Adrenal gland (tissue), 12 donors: Measurements from ENCODE around the gene GNS. TPM values are rescaled to one million over a fixed set of nuclear protein-coding genes. Genes with fewer than 3 reads are reported as not detected.

ENCODE experiments used
- DNase-seq, 7 donors: peaks; one replicate each; pipeline ENCODE4 v3.0.0-alpha.2; 2019 to 2020
- H3K27ac ChIP-seq, 5 donors: fragments of 200-600 bp; sonication (generic) in 4 of 5; 1 replicate in 3 of 5; 2 replicates in 2 of 5; pipeline versions ENCODE4 v1.5.1 to v1.8.0; 2016 to 2020; ENCODE audit warnings: mild to moderate bottlenecking in 1 of 5
- H3K27me3 ChIP-seq: fragments of 200-600 bp; 2 replicates; pipeline ENCODE4 v1.8.0; 2021
- H3K36me3 ChIP-seq, 2 donors: fragments of 200-600 bp; replicated peaks in 1 of 2; 1 replicate in 1 of 2; 2 replicates in 1 of 2; pipeline versions ENCODE4 v1.5.1 to v1.8.0; 2018 to 2022
- H3K4me1 ChIP-seq, 2 donors: fragments of 200-600 bp; replicated peaks in 1 of 2; 1 replicate in 1 of 2; 2 replicates in 1 of 2; pipeline versions ENCODE4 v1.5.1 to v1.8.0; 2018 to 2021
- H3K4me3 ChIP-seq, 4 donors: fragments of 200-600 bp; sonication (generic) in 3 of 4; one replicate each; pipeline ENCODE4 v1.5.1; 2016 to 2018
- H3K9me3 ChIP-seq, 3 donors: fragments of 200-600 bp; sonication (generic) in 1 of 3; replicated peaks in 1 of 3; 1 replicate in 2 of 3; 2 replicates in 1 of 3; pipeline versions ENCODE4 v1.5.1 to v1.8.0; 2016 to 2021
- POLR2A ChIP-seq, 2 donors: fragments of 450-650 bp; IDR thresholded peaks; one replicate each; pipeline ENCODE4 v1.6.1; 2017; ENCODE audit warnings: antibody characterized with exemption in 2 of 2, mild to moderate bottlenecking in 2 of 2, moderate library complexity in 1 of 2
- WGBS, 4 donors: extraction: QIAGEN DNeasy Blood & Tissue Kit in 2 of 4; methylation state at CpG; one replicate each; pipeline versions ENCODE4 v1.1.5 to v1.1.7; 2013 to 2017; 5-methylcytosine and 5-hydroxymethylcytosine counted together
- intact Hi-C, 2 donors: fragments of 100-400 bp; cut with DNase I; formaldehyde crosslinking; loops; one replicate each; pipeline versions ENCODE4 v1.14.1 to v1.15.0; 2022 to 2023
- polyA plus RNA-seq, 3 donors: library from polyadenylated mRNA; stranded (reverse); fragments of 200-250 nt in 2 of 3; fragments of 350-450 nt in 1 of 3; fragmentation: Illumina TruSeq in 1 of 3; extraction: RNeasy Lipid Tissue Mini Kit (QIAGEN cat#74804) in 1 of 3; gene quantifications; one replicate each; pipeline ENCODE4 v1.2.3, GENCODE V29; 2013 to 2014
- total RNA-seq, 9 donors: library from RNA; depleted of rRNA in 4 of 9; stranded (reverse); fragments of >200 nt in 4 of 9; fragments of 120-200 nt in 1 of 9; fragmentation: NEBNext Ultra II Directional in 1 of 9; extraction: Animal tissue kit (Norgen Biotek cat#: 25700) in 1 of 9; gene quantifications; one replicate each; pipeline versions ENCODE4 v1.1.0 to v1.2.4, GENCODE V29; 2013 to 2023
- TF ChIP-seq, protein P1 (sequence below), 6 experiments: fragments of 450-650 bp in 4 of 6; fragments of 200-600 bp in 2 of 6; sonication (generic) in 1 of 6; IDR thresholded peaks; 1 replicate in 5 of 6; 2 replicates in 1 of 6; pipeline versions ENCODE4 v1.5.1 to v1.8.0; 2016 to 2021; ENCODE audit warnings: antibody characterized with exemption in 6 of 6, mild to moderate bottlenecking in 2 of 6, moderate library complexity in 1 of 6
- donor health status: healthy with polysubstance abuse.
- donor health status: Bipolar disorder and iron deficiency.
- donor health status: DM: yes; HTN: yes; CAD: no.
- donor health status: DM: no; HTN: no; CAD: no.
- donor health status: DM: no; HTN: no; CAD: no.
- donor health status: DM: yes; HTN: yes; CAD: no.

GNS gene
- total and polyA plus RNA-seq, 12 donors: 44.3 to 647 (median 567) TPM

GRCh38 chr12:64736771-64737170, 22.4 kb downstream of the GNS start:
- Histone ChIP-seq H3K36me3 (peaks cover 0 to 78% of the 10 kb centered on the region in 2 donors), H3K27ac (no peak overlapping the region), H3K27me3 (no peaks in the 10 kb centered on the region), H3K9me3 (no peaks in the 10 kb centered on the region), H3K4me1 (peaks cover 25 to 36% of the 10 kb centered on the region in 2 donors), H3K4me3 (no peak overlapping the region)
- TF ChIP-seq, protein P1, sequence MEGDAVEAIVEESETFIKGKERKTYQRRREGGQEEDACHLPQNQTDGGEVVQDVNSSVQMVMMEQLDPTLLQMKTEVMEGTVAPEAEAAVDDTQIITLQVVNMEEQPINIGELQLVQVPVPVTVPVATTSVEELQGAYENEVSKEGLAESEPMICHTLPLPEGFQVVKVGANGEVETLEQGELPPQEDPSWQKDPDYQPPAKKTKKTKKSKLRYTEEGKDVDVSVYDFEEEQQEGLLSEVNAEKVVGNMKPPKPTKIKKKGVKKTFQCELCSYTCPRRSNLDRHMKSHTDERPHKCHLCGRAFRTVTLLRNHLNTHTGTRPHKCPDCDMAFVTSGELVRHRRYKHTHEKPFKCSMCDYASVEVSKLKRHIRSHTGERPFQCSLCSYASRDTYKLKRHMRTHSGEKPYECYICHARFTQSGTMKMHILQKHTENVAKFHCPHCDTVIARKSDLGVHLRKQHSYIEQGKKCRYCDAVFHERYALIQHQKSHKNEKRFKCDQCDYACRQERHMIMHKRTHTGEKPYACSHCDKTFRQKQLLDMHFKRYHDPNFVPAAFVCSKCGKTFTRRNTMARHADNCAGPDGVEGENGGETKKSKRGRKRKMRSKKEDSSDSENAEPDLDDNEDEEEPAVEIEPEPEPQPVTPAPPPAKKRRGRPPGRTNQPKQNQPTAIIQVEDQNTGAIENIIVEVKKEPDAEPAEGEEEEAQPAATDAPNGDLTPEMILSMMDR (IDR thresholded peaks at IDR 0.05): no peak
- no peak for TF ChIP-seq POLR2A (IDR thresholded peaks at IDR 0.05)
- DNase-seq: no peak
- intact Hi-C loops: no loop called here
- 63 to 72% (median 71%) methylated on average over 1 of the region's 1 CpG for WGBS, 4 donors

- DNase-seq: no peak
- TF ChIP-seq, protein P1 (IDR thresholded peaks at IDR 0.05): no peak
- no peak for TF ChIP-seq POLR2A (IDR thresholded peaks at IDR 0.05)
- Histone ChIP-seq H3K4me1 (peaks cover 33 to 45% of the 10 kb centered on the region in 2 donors), H3K9me3 (no peaks in the 10 kb centered on the region), H3K36me3 (peaks cover 0 to 68% of the 10 kb centered on the region in 2 donors), H3K4me3 (no peak overlapping the region), H3K27ac (peak overlapping the region in 1 of 5 donors; percentile 20), H3K27me3 (no peaks in the 10 kb centered on the region)
- intact Hi-C loops: no loop called here
These were observed 23.8 kb downstream of the GNS start for GRCh38 chr12:64735442-64735841.

GRCh38 chr12:64733857-64734256, 25.3 kb downstream of the GNS start:
- peak overlapping the region in 3 of 5 donors; percentile 62 to 69 (median 68) for H3K27ac ChIP-seq
- TF ChIP-seq, protein P1 (IDR thresholded peaks at IDR 0.05): no peak
- no peak for TF ChIP-seq POLR2A (IDR thresholded peaks at IDR 0.05)
- H3K4me3 ChIP-seq: no peak overlapping the region
- H3K4me1 ChIP-seq: peaks cover 38 to 53% of the 10 kb centered on the region in 2 donors
- no peaks in the 10 kb centered on the region for H3K9me3 ChIP-seq
- no peaks in the 10 kb centered on the region for H3K27me3 ChIP-seq
- WGBS, 4 donors: 38 to 66% (median 46%) methylated on average over 3 to 4 of the region's 4 CpGs
- intact Hi-C loops: no loop called here
- DNase-seq: peak; percentile 79 to 89 (median 84)
- peaks cover 0 to 55% of the 10 kb centered on the region in 2 donors for H3K36me3 ChIP-seq

DNA sequence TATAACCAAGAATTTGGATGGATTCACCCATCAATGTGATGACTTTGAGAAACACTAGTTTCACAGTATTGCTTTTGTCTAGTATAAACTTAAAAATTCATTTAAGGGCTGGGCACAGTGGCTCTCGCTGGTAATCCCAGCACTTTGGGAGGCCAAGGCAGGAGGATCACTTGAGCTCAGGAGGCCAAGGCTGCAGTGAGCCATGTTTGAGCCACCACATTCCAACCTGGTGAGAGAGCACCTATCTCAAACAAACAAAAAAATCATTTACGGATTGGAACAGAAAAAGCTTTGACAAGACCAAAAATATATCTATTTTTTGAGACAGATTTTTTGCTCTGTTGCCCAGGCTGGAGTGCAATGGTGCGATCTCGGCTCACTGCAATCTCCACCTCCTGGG, 27.5 kb downstream of the GNS start:
- no peak for DNase-seq
- Histone ChIP-seq H3K4me1 (peaks cover 31 to 37% of the 10 kb centered on the region in 2 donors), H3K4me3 (no peak overlapping the region), H3K9me3 (no peaks in the 10 kb centered on the region), H3K27me3 (no peaks in the 10 kb centered on the region), H3K36me3 (peaks cover 0 to 53% of the 10 kb centered on the region in 2 donors), H3K27ac (no peak overlapping the region)
- intact Hi-C loops: no loop called here
- 86 to 90% (median 87%) methylated on average over 4 of the region's 4 CpGs for WGBS, 4 donors
- TF ChIP-seq, protein P1 (IDR thresholded peaks at IDR 0.05): no peak
- no peak for TF ChIP-seq POLR2A (IDR thresholded peaks at IDR 0.05)
